ENCODE data around the gene NR2C2.

- no peak for TF ChIP-seq CTCF (IDR thresholded peaks at IDR 0.05)
- no peak for TF ChIP-seq POLR2A (IDR thresholded peaks at IDR 0.05)
Measured at GRCh38 chr3:15009167-15009566, 61.8 kb downstream of the NR2C2 start.
